Skeletal muscle satellite cell (primary cell): ENCODE data around the gene SLC16A7. TPM values are rescaled to one million over a fixed set of nuclear protein-coding genes. Genes with fewer than 3 reads are reported as not detected.

Experiments used
- H3K27me3 ChIP-seq: 2 replicates; pipeline ENCODE4 v1.7.0; 2013; ENCODE audit warnings: low read length; ENCODE audit not compliant: control insufficient read depth, insufficient read depth
- H3K36me3 ChIP-seq: 2 replicates; pipeline ENCODE4 v1.7.0; 2013; ENCODE audit warnings: mild to moderate bottlenecking, control low read depth, low read length; ENCODE audit not compliant: insufficient read depth
- H3K4me1 ChIP-seq: 2 replicates; pipeline ENCODE4 v1.7.0; 2013; ENCODE audit warnings: low read length; ENCODE audit not compliant: control insufficient read depth, insufficient read depth
- H3K4me2 ChIP-seq: 2 replicates; pipeline ENCODE4 v1.7.0; 2013; ENCODE audit warnings: mild to moderate bottlenecking, low read length
- H3K4me3 ChIP-seq: 2 replicates; pipeline ENCODE4 v1.7.0; 2013; ENCODE audit warnings: low read length
- H3K9ac ChIP-seq: 2 replicates; pipeline ENCODE4 v1.7.0; 2013; ENCODE audit warnings: mild to moderate bottlenecking, low read depth, low read length, moderate library complexity
- H3K9me3 ChIP-seq: replicated peaks from 2 replicates; pipeline ENCODE4 v1.7.0; 2013; ENCODE audit warnings: mild to moderate bottlenecking, control low read depth, low read length
- small RNA-seq: library from RNA; depleted of rRNA; stranded (forward); fragments of <200 nt; gene quantifications from one replicate; pipeline ENCODE3, GENCODE V24; 2012

Gene SLC16A7

GRCh38 chr12:59820594-59821011, 224.8 kb downstream of the SLC16A7 start:
- Histone ChIP-seq H3K9ac (no peak overlapping the region), H3K4me3 (no peak overlapping the region), H3K36me3 (no peaks in the 10 kb centered on the region), H3K4me1 (no peaks in the 10 kb centered on the region), H3K9me3 (no peaks in the 10 kb centered on the region), H3K27me3 (no peaks in the 10 kb centered on the region), H3K4me2 (no peak overlapping the region)

- Histone ChIP-seq H3K36me3 (no peaks in the 10 kb centered on the region), H3K4me2 (no peak overlapping the region), H3K9ac (no peak overlapping the region), H3K27me3 (no peaks in the 10 kb centered on the region), H3K4me1 (no peaks in the 10 kb centered on the region), H3K4me3 (no peak overlapping the region), H3K9me3 (no peaks in the 10 kb centered on the region)
Measured at GRCh38 chr12:59823567-59823966, 227.7 kb downstream of the SLC16A7 start.

- Histone ChIP-seq H3K4me1 (no peaks in the 10 kb centered on the region), H3K9ac (no peak overlapping the region), H3K4me3 (no peak overlapping the region), H3K9me3 (no peaks in the 10 kb centered on the region), H3K4me2 (no peak overlapping the region), H3K36me3 (no peaks in the 10 kb centered on the region), H3K27me3 (no peaks in the 10 kb centered on the region)
Measured at GRCh38 chr12:59827767-59828166, 231.9 kb downstream of the SLC16A7 start.

GRCh38 chr12:59828521-59828920, 232.7 kb downstream of the SLC16A7 start:
- Histone ChIP-seq H3K4me2 (no peak overlapping the region), H3K36me3 (no peaks in the 10 kb centered on the region), H3K9ac (no peak overlapping the region), H3K4me3 (no peak overlapping the region), H3K4me1 (no peaks in the 10 kb centered on the region), H3K27me3 (no peaks in the 10 kb centered on the region), H3K9me3 (no peaks in the 10 kb centered on the region)

- Histone ChIP-seq H3K4me1 (no peaks in the 10 kb centered on the region), H3K9me3 (no peaks in the 10 kb centered on the region), H3K4me2 (no peak overlapping the region), H3K4me3 (no peak overlapping the region), H3K27me3 (no peaks in the 10 kb centered on the region), H3K9ac (no peak overlapping the region), H3K36me3 (no peaks in the 10 kb centered on the region)
Measured at GRCh38 chr12:59833408-59833807, 237.6 kb downstream of the SLC16A7 start.

- no peaks in the 10 kb centered on the region for H3K4me1 ChIP-seq
- H3K27me3 ChIP-seq, result no peaks in the 10 kb centered on the region
- H3K36me3 ChIP-seq, result no peaks in the 10 kb centered on the region
- H3K9ac ChIP-seq, result no peak overlapping the region
- no peaks in the 10 kb centered on the region for H3K9me3 ChIP-seq
- no peak overlapping the region for H3K4me3 ChIP-seq
- no peak overlapping the region for H3K4me2 ChIP-seq
Measured at GRCh38 chr12:59834659-59835474, 239.0 kb downstream of the SLC16A7 start.

Small RNA genes lying within 50 kb of the gene (small RNA-seq; reads per million reads assigned to genes)
- gene AC079905.2 (not detected), gene RNU4-20P (not detected)
